ENCODE data around the gene CHD1L.
"Not testable (repeated sequence)": the region's sequence is repeated elsewhere in the genome, so short reads cannot be mapped to it uniquely, and the experiment has no call there.

CHD1L gene

GRCh38 chr1:147272042-147272441 lies 29.6 kb downstream of the CHD1L start:
- DNase-seq, result no peak

GRCh38 chr1:147273409-147274336 lies 31.2 kb downstream of the CHD1L start:
- peak; percentile 34 for DNase-seq

GRCh38 chr1:147281950-147282349 lies 39.5 kb downstream of the CHD1L start:
- DNase-seq, result no peak

- DNase-seq, result no peak
These were observed 40.5 kb downstream of the CHD1L start for GRCh38 chr1:147283011-147283410.

- no peak for DNase-seq
These were observed 44.8 kb downstream of the CHD1L start for GRCh38 chr1:147287133-147287865.

GRCh38 chr1:147292012-147292411 lies 49.5 kb downstream of the CHD1L start:
- no peak for DNase-seq

GRCh38 chr1:147292631-147293251 lies 50.3 kb downstream of the CHD1L start:
- DNase-seq, result no peak

GRCh38 chr1:147297438-147297837 lies 55.0 kb downstream of the CHD1L start:
- no peak for DNase-seq

GRCh38 chr1:147305803-147306202 lies 63.3 kb downstream of the CHD1L start:
- not testable (repeated sequence) for DNase-seq

- DNase-seq, result no peak
These were observed 74.5 kb downstream of the CHD1L start for GRCh38 chr1:147316968-147317367.

- DNase-seq, result not testable (repeated sequence)
These were observed 84.6 kb downstream of the CHD1L start for GRCh38 chr1:147326933-147327687.

- peak; percentile 9 for DNase-seq
These were observed 91.8 kb downstream of the CHD1L start for GRCh38 chr1:147334292-147334691.

GRCh38 chr1:147336291-147336690 lies 93.8 kb downstream of the CHD1L start:
- DNase-seq, result no peak

GRCh38 chr1:147337040-147337630 lies 94.7 kb downstream of the CHD1L start:
- DNase-seq, result no peak

- DNase-seq, result no peak
These were observed 96.1 kb downstream of the CHD1L start for GRCh38 chr1:147338571-147338970.

- DNase-seq, result no peak
These were observed 98.8 kb downstream of the CHD1L start for GRCh38 chr1:147341246-147341645.
